Sigmoid colon (tissue), 7 donors: ENCODE results near the gene ARID5A. TPM values are rescaled to one million over a fixed set of nuclear protein-coding genes. Genes with fewer than 3 reads are reported as not detected.

Source experiments
- DNase-seq: peaks from one replicate; pipeline ENCODE4 v3.0.0-alpha.2; 2019
- H3K27ac ChIP-seq, 4 donors: fragments of 200-600 bp; sonication (generic); one replicate each; pipeline ENCODE4 v1.5.1; 2016 to 2019; ENCODE audit warnings: mild to moderate bottlenecking in 1 of 4
- H3K27me3 ChIP-seq, 3 donors: fragments of 200-600 bp; sonication (generic); one replicate each; pipeline ENCODE4 v1.5.1; 2019; ENCODE audit warnings: mild to moderate bottlenecking in 1 of 3
- H3K36me3 ChIP-seq, 4 donors: fragments of 200-600 bp; sonication (generic); one replicate each; pipeline ENCODE4 v1.5.1; 2016 to 2019
- H3K4me1 ChIP-seq, 4 donors: fragments of 200-600 bp; sonication (generic); one replicate each; pipeline ENCODE4 v1.5.1; 2017 to 2019
- H3K4me3 ChIP-seq, 4 donors: fragments of 200-600 bp; sonication (generic); one replicate each; pipeline ENCODE4 v1.5.1; 2017 to 2019; ENCODE audit warnings: mild to moderate bottlenecking in 2 of 4, moderate library complexity in 1 of 4
- H3K9me3 ChIP-seq, 4 donors: fragments of 200-600 bp in 3 of 4; sonication (generic) in 3 of 4; one replicate each; pipeline versions ENCODE4 v1.5.1 to v1.6.1; 2013 to 2019
- EP300 ChIP-seq, 4 donors: sonication (generic); formaldehyde crosslinking; IDR thresholded peaks; one replicate each; pipeline ENCODE4 v1.6.1; 2017; ENCODE audit warnings: antibody characterized with exemption in 4 of 4
- POLR2A ChIP-seq, 2 donors: fragments of 450-650 bp; IDR thresholded peaks; one replicate each; pipeline ENCODE4 v1.6.1; 2016; ENCODE audit warnings: antibody characterized with exemption in 2 of 2, mild to moderate bottlenecking in 2 of 2, moderate library complexity in 2 of 2
- POLR2AphosphoS5 ChIP-seq, 4 donors: sonication (generic); formaldehyde crosslinking; IDR thresholded peaks; one replicate each; pipeline ENCODE4 v1.6.1; 2017; ENCODE audit warnings: antibody characterized with exemption in 4 of 4
- WGBS, 2 donors: extraction: QIAGEN DNeasy Blood & Tissue Kit; methylation state at CpG; one replicate each; pipeline ENCODE4 v1.1.7; 2013; 5-methylcytosine and 5-hydroxymethylcytosine counted together
- intact Hi-C: fragments of 100-400 bp; cut with DNase I; formaldehyde crosslinking; loops from one replicate; pipeline ENCODE4 v1.15.1; 2023
- polyA plus RNA-seq, 3 donors: library from polyadenylated mRNA; stranded (reverse); fragments of 200-250 nt; gene quantifications; one replicate each; pipeline ENCODE4 v1.2.3, GENCODE V29; 2013
- total RNA-seq, 4 donors: library from RNA; depleted of rRNA; stranded (reverse); fragments of >200 nt; gene quantifications; one replicate each; pipeline ENCODE4 v1.1.0, GENCODE V29; 2016
- TF ChIP-seq, protein P1 (sequence below), 4 experiments: fragments of 450-650 bp in 3 of 4; fragments of 200-600 bp in 1 of 4; IDR thresholded peaks; one replicate each; pipeline ENCODE4 v1.5.1; 2016 to 2019; ENCODE audit warnings: antibody characterized with exemption in 4 of 4, mild to moderate bottlenecking in 3 of 4, moderate library complexity in 2 of 4
- donor health status: healthy with polysubstance abuse.
- donor health status: Bipolar disorder and iron deficiency.
- donor health status: healthy.

The ARID5A gene
- total and polyA plus RNA-seq, 7 donors = 7.8 to 179 (median 17.9) TPM

DNA sequence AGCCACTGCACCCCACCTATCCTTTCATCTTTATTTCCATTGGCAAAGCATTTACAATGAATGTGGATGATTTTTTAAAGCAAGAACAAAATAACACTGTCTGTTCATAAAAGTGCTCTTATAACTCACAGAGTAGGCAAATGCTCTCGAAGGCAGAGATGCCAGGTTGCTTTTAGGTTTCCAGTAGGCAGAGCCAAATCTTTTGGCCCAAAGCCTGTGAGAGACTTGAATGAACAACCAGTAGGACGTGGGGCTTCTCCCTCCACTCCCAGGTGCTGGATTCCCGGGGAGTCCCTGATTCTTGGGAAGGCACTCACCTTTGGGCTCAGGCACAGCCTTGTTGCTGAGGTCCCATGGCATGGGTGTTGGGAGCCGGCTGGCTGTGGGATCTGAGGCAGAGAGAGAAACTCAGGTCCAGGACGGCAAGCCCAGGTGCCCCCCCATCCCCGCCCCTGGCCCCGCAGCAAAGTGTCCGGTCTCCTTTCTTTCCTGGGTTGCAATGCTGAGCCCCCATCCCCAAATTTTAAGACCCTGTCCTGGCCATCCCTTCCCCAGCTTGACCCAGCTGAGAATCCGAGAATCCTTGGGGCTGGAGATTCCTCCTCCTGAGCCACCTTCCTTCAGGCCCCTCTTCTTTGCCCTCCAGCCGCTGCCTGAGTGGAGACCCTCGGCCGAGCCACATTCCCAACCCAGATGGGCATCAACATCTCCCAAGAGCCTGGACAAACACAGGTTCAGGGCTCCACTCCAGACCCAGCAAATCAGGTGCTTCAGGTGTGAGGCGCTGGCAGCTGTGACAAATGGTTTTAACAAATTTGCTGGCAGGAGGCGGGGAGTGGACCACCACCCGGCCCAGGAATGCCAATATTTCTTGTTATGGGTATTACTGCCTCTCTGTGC, 37.2 kb upstream of the ARID5A start:
- WGBS, 2 donors = 90 to 92% methylated on average over 15 of the region's 15 CpGs
- no peaks in the 10 kb centered on the region for H3K36me3 ChIP-seq

DNA sequence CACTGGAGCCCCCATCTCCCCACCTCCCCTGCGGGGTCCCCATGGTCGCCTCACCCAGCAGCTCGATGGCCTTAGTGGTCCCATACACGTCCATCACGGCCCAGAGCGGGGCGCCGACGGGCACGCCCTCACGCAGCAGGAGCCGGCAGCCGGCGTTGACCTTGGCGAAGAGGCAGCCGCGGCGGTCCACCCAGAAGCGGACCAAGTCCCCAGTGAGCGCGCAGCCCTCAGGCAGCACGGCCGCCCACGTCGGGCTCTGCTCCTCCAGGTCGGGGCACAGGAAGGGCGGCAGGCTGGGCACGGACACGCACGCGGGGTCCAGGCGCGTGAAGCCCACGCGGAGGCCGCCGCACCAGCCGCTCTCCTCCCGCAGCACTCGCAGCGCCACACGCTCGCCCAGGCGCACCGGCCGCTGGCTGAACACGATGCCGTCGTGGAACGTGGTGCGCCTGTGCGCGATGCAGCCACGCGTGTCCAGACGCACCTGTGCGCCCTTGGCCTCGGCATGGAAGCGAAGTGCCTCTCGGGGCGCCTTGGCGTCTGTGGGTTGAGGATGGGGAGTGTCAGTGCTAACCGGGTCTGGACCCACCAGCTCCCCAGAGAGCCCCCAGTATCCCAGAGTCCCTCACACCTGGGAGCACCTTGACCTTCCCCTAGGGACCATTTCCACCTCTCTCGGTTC, 36.0 kb upstream of the ARID5A start:
- DNase-seq = no peak
- no peak for TF ChIP-seq POLR2A (IDR thresholded peaks at IDR 0.05)
- TF ChIP-seq, protein P1, sequence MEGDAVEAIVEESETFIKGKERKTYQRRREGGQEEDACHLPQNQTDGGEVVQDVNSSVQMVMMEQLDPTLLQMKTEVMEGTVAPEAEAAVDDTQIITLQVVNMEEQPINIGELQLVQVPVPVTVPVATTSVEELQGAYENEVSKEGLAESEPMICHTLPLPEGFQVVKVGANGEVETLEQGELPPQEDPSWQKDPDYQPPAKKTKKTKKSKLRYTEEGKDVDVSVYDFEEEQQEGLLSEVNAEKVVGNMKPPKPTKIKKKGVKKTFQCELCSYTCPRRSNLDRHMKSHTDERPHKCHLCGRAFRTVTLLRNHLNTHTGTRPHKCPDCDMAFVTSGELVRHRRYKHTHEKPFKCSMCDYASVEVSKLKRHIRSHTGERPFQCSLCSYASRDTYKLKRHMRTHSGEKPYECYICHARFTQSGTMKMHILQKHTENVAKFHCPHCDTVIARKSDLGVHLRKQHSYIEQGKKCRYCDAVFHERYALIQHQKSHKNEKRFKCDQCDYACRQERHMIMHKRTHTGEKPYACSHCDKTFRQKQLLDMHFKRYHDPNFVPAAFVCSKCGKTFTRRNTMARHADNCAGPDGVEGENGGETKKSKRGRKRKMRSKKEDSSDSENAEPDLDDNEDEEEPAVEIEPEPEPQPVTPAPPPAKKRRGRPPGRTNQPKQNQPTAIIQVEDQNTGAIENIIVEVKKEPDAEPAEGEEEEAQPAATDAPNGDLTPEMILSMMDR (IDR thresholded peaks at IDR 0.05) = no peak
- TF ChIP-seq EP300 (IDR thresholded peaks at IDR 0.05) = no peak
- no peak for TF ChIP-seq POLR2AphosphoS5 (IDR thresholded peaks at IDR 0.05)
- 69 to 91% methylated on average over 64 of the region's 64 CpGs for WGBS, 2 donors
- Histone ChIP-seq H3K4me1 (peaks cover 0 to 7% (median 0%) of the 10 kb centered on the region in 4 donors), H3K36me3 (no peaks in the 10 kb centered on the region), H3K4me3 (no peak overlapping the region), H3K9me3 (no peaks in the 10 kb centered on the region), H3K27ac (no peak overlapping the region), H3K27me3 (peaks cover 7 to 30% (median 28%) of the 10 kb centered on the region in 3 donors)
- intact Hi-C loops = loop anchor here (10.0 kb wide), 1 partner anchor 366 kb away; the partner anchor contains the start of gene ASTL

More for the DNA sequence above, 37.2 kb upstream of the ARID5A start:
- Histone ChIP-seq H3K4me3 (no peak overlapping the region), H3K27me3 (peaks cover 7 to 30% (median 28%) of the 10 kb centered on the region in 3 donors), H3K9me3 (peaks cover 0 to 5% (median 2%) of the 10 kb centered on the region in 4 donors), H3K4me1 (peaks cover 0 to 7% (median 0%) of the 10 kb centered on the region in 4 donors), H3K27ac (no peak overlapping the region)
- intact Hi-C loops = no loop called here
- no peak for DNase-seq
- TF ChIP-seq POLR2A (IDR thresholded peaks at IDR 0.05) (no peak), EP300 (IDR thresholded peaks at IDR 0.05) (no peak), POLR2AphosphoS5 (IDR thresholded peaks at IDR 0.05) (no peak)
- TF ChIP-seq, protein P1 (IDR thresholded peaks at IDR 0.05) = no peak

DNA sequence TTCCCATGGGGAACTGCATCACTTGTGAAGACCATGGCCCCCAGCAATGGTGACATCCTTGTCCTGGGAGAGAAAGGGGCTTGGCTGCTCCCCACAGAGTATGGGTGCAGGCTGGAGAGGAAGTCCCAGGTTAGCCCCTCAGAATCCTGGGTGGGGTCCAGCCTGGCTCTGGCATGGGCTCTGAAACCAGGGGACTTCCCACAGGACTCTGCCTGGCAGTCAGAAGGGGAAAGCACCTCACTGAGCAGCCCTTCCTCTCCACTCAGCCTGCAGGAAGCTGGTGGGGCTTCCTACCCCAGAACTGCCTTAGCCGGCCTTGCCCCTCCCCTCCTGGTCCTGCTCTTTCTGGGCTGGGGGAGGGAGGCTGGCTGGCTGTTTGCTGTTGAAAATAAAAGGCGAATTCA, 35.1 kb upstream of the ARID5A start:
- intact Hi-C loops = loop anchor here (10.0 kb wide), 1 partner anchor 367 kb away; the partner anchor contains the start of gene ASTL
- 25 to 45% methylated on average over 2 of the region's 2 CpGs for WGBS, 2 donors

More for the DNA sequence above, 35.1 kb upstream of the ARID5A start:
- H3K36me3 ChIP-seq = no peaks in the 10 kb centered on the region
- H3K4me3 ChIP-seq = no peak overlapping the region
- TF ChIP-seq EP300 (IDR thresholded peaks at IDR 0.05) (no peak), POLR2A (IDR thresholded peaks at IDR 0.05) (no peak), POLR2AphosphoS5 (IDR thresholded peaks at IDR 0.05) (no peak)
- TF ChIP-seq, protein P1 (IDR thresholded peaks at IDR 0.05) = no peak
- peaks cover 0 to 7% (median 0%) of the 10 kb centered on the region in 4 donors for H3K4me1 ChIP-seq
- no peaks in the 10 kb centered on the region for H3K9me3 ChIP-seq
- peaks cover 7 to 30% (median 28%) of the 10 kb centered on the region in 3 donors for H3K27me3 ChIP-seq
- no peak overlapping the region for H3K27ac ChIP-seq
- DNase-seq = no peak
